Hippocampal formation (tissue), 2 donors: ENCODE data around the gene SORCS3.

Experiments used
- DNase-seq, 2 donors: peaks; one replicate each; lab custom pipeline; 2025; lab: John Stamatoyannopoulos, UW

Gene SORCS3

GRCh38 chr10:104646146-104646545 lies 5.1 kb downstream of the SORCS3 start:
- DNase-seq: no peak

- no peak for DNase-seq
These were observed 7.3 kb downstream of the SORCS3 start for GRCh38 chr10:104648421-104648820.

- DNase-seq: peak in 1 of 2 donors; percentile 67
These were observed 9.0 kb downstream of the SORCS3 start for GRCh38 chr10:104650072-104650471.

- no peak for DNase-seq
These were observed 9.7 kb downstream of the SORCS3 start for GRCh38 chr10:104650635-104651331.

- DNase-seq: no peak
These were observed 15.9 kb downstream of the SORCS3 start for GRCh38 chr10:104657036-104657435.

- DNase-seq: no peak
These were observed 16.4 kb downstream of the SORCS3 start for GRCh38 chr10:104657457-104657856.

- DNase-seq: no peak
These were observed 17.0 kb downstream of the SORCS3 start for GRCh38 chr10:104658067-104658466.

GRCh38 chr10:104659809-104660208 lies 18.7 kb downstream of the SORCS3 start:
- DNase-seq: no peak

GRCh38 chr10:104663076-104663475 lies 22.0 kb downstream of the SORCS3 start:
- DNase-seq: no peak

GRCh38 chr10:104663563-104663962 lies 22.5 kb downstream of the SORCS3 start:
- no peak for DNase-seq

- DNase-seq: no peak
These were observed 23.1 kb downstream of the SORCS3 start for GRCh38 chr10:104664205-104664604.

- no peak for DNase-seq
These were observed 24.1 kb downstream of the SORCS3 start for GRCh38 chr10:104665174-104665573.

- no peak for DNase-seq
These were observed 25.0 kb downstream of the SORCS3 start for GRCh38 chr10:104666106-104666505.

GRCh38 chr10:104676874-104677273 lies 35.8 kb downstream of the SORCS3 start:
- DNase-seq: no peak

- DNase-seq: no peak
These were observed 37.6 kb downstream of the SORCS3 start for GRCh38 chr10:104678658-104679057.

GRCh38 chr10:104680467-104681401 lies 39.6 kb downstream of the SORCS3 start:
- peak; percentile 51 to 53 for DNase-seq

GRCh38 chr10:104681485-104681884 lies 40.4 kb downstream of the SORCS3 start:
- DNase-seq: no peak

GRCh38 chr10:104683567-104683966 lies 42.5 kb downstream of the SORCS3 start:
- DNase-seq: peak; percentile 25 to 47

GRCh38 chr10:104686829-104687228 lies 45.7 kb downstream of the SORCS3 start:
- DNase-seq: no peak

- DNase-seq: peak; percentile 34 to 57
These were observed 47.4 kb downstream of the SORCS3 start for GRCh38 chr10:104688251-104689042.

GRCh38 chr10:104689105-104689504 lies 48.0 kb downstream of the SORCS3 start:
- no peak for DNase-seq

GRCh38 chr10:104689547-104689946 lies 48.5 kb downstream of the SORCS3 start:
- no peak for DNase-seq
